Nephron (organoid): Measurements from ENCODE around the gene STK10.

Experiments used
- H3K27ac Mint-ChIP-seq, 3 experiments: 2 replicates each; pipeline ENCODE4 v1.8.0; 2020; ENCODE audit warnings: mixed read lengths in 3 of 3, mild to moderate bottlenecking in 2 of 3, moderate library complexity in 1 of 3
- H3K27me3 Mint-ChIP-seq: 2 replicates; pipeline ENCODE4 v1.8.0; 2021; ENCODE audit warnings: low read depth, mild to moderate bottlenecking, moderate library complexity, mixed read lengths
- H3K36me3 Mint-ChIP-seq: 2 replicates; pipeline ENCODE4 v1.8.0; 2020; ENCODE audit warnings: low read depth, mixed read lengths
- H3K4me1 Mint-ChIP-seq: 2 replicates; pipeline ENCODE4 v1.8.0; 2020; ENCODE audit warnings: mixed read lengths
- H3K4me3 Mint-ChIP-seq, 3 experiments: 2 replicates each; pipeline ENCODE4 v1.8.0; 2020; ENCODE audit warnings: mild to moderate bottlenecking in 3 of 3, mixed read lengths in 3 of 3, moderate library complexity in 2 of 3
- H3K9me3 Mint-ChIP-seq: 2 replicates; pipeline ENCODE4 v1.8.0; 2020; ENCODE audit warnings: mixed read lengths
- CTCF ChIP-seq, 3 experiments: fragments of 200-600 bp; sonication (generic); IDR thresholded peaks; one replicate each; pipeline ENCODE4 v1.5.0; 2021; ENCODE audit warnings: antibody characterized with exemption in 3 of 3; ENCODE audit not compliant: unreplicated experiment in 3 of 3

The STK10 gene

GRCh38 chr5:172131690-172132089, 56.3 kb downstream of the STK10 start:
- no peak overlapping the region for H3K4me3 Mint-ChIP-seq
- no peaks in the 10 kb centered on the region for H3K4me1 Mint-ChIP-seq
- H3K27ac Mint-ChIP-seq = no peak overlapping the region
- TF ChIP-seq CTCF (IDR thresholded peaks at IDR 0.05; ENCODE audit: unreplicated experiment in 3 of 3) = no peak
- peaks cover 18% of the 10 kb centered on the region for H3K36me3 Mint-ChIP-seq
- peaks cover 13% of the 10 kb centered on the region for H3K9me3 Mint-ChIP-seq
- H3K27me3 Mint-ChIP-seq = no peaks in the 10 kb centered on the region

GRCh38 chr5:172129256-172129910, 58.6 kb downstream of the STK10 start:
- H3K36me3 Mint-ChIP-seq = peaks cover 24% of the 10 kb centered on the region
- no peaks in the 10 kb centered on the region for H3K4me1 Mint-ChIP-seq
- no peak overlapping the region for H3K4me3 Mint-ChIP-seq
- H3K27ac Mint-ChIP-seq = no peak overlapping the region
- no peaks in the 10 kb centered on the region for H3K27me3 Mint-ChIP-seq
- H3K9me3 Mint-ChIP-seq = peaks cover 3% of the 10 kb centered on the region
- TF ChIP-seq CTCF (IDR thresholded peaks at IDR 0.05; ENCODE audit: unreplicated experiment in 3 of 3) = no peak

- Mint-ChIP-seq H3K9me3 (peaks cover 3% of the 10 kb centered on the region), H3K4me1 (no peaks in the 10 kb centered on the region), H3K36me3 (peaks cover 16% of the 10 kb centered on the region), H3K27me3 (no peaks in the 10 kb centered on the region), H3K27ac (no peak overlapping the region), H3K4me3 (no peak overlapping the region)
- TF ChIP-seq CTCF (IDR thresholded peaks at IDR 0.05; ENCODE audit: unreplicated experiment in 3 of 3) = no peak
Observed at GRCh38 chr5:172127581-172127980, 60.4 kb downstream of the STK10 start.

GRCh38 chr5:172123269-172123692, 64.7 kb downstream of the STK10 start:
- peak in 1 of 3 experiments; percentile 6 for TF ChIP-seq CTCF (IDR thresholded peaks at IDR 0.05; ENCODE audit: unreplicated experiment in 3 of 3)
- no peaks in the 10 kb centered on the region for H3K4me1 Mint-ChIP-seq
- no peak overlapping the region for H3K4me3 Mint-ChIP-seq
- peaks cover 16% of the 10 kb centered on the region for H3K36me3 Mint-ChIP-seq
- no peaks in the 10 kb centered on the region for H3K27me3 Mint-ChIP-seq
- H3K27ac Mint-ChIP-seq = no peak overlapping the region
- peaks cover 3% of the 10 kb centered on the region for H3K9me3 Mint-ChIP-seq

GRCh38 chr5:172119921-172120688, 67.9 kb downstream of the STK10 start:
- Mint-ChIP-seq H3K27ac (no peak overlapping the region), H3K4me3 (no peak overlapping the region), H3K27me3 (no peaks in the 10 kb centered on the region), H3K9me3 (peaks cover 3% of the 10 kb centered on the region), H3K36me3 (peaks cover 23% of the 10 kb centered on the region), H3K4me1 (peaks cover 4% of the 10 kb centered on the region)
- no peak for TF ChIP-seq CTCF (IDR thresholded peaks at IDR 0.05; ENCODE audit: unreplicated experiment in 3 of 3)
